GM19238 (cell line): ENCODE data around the gene CYTH3.
"Not testable (repeated sequence)": the region's sequence is repeated elsewhere in the genome, so short reads cannot be mapped to it uniquely, and the experiment has no call there.

Experiments used
- DNase-seq: peaks from one replicate; pipeline ENCODE4 v3.0.0; 2011; ENCODE audit warnings: low spot score; ENCODE audit not compliant: insufficient read length

CYTH3 gene

DNA sequence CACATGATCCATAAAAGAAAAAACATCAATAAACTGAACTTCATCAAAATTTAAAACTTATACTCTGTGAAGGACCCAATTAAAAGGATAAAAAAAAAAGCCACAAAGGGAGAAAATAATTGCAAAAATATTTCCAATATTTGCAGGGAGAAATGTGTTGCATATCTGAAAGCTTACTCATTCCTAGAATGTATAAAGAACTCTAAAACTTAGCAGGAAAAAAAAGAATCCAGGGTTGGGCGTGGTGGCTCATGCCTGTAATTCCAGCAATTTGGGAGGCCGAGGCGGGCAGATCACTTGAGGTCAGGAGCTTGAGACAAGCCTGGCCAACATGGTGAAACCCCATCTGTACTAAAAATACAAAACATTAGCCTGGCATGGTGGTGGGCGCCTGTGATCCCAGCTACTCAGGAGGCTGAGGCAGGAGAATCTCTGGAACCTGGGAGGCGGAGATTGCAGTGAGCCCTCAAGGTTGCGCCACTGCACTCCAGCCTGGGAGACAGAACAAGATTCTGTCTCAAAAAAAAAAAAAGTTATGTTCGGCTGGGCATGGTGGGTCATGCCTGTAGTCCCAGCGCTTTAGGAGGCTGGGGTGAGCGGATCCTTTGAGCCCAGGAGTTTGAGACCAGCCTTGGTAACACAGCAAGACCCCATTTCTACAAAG lies 11.1 kb upstream of the CYTH3 start:
- not testable (repeated sequence) for DNase-seq

DNA sequence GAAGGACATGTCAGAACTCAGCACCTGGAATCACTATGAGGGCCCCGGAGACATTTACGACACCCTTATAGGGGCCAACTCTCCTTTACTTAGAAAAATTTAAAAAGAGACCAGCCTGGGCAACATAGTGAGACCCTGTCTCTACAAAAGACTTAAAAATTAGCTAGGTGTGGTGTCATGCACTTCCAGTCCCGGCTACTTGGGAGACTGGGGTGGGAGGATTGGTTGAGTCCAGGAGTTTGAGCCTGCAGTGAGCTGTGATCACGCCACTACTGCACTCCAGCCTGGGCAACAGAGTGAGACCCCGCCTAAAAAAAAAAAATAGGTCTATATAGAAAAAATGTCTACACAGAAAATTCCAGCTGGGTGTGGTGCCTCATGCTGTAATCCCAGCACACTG lies 7.5 kb upstream of the CYTH3 start:
- DNase-seq, result no peak

DNA sequence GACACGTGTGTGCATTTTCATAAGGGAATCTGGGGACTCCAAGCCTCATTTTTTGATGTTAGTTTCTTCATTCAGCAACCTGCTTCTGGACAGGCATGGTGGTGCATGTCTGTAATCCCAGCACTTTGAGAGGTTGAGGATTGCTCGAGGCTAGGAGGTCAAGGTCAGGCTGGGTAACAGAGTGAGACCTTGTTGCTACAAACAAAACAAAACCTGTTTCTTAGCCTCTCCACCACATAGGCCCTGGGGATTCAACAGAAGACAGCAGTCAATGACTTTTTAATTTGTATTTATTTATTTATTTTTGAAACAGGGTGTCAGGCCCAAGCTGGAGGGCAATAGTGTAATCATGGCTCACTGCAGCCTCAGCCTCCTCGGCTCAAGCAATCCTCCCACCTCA lies 6.9 kb upstream of the CYTH3 start:
- no peak for DNase-seq

DNA sequence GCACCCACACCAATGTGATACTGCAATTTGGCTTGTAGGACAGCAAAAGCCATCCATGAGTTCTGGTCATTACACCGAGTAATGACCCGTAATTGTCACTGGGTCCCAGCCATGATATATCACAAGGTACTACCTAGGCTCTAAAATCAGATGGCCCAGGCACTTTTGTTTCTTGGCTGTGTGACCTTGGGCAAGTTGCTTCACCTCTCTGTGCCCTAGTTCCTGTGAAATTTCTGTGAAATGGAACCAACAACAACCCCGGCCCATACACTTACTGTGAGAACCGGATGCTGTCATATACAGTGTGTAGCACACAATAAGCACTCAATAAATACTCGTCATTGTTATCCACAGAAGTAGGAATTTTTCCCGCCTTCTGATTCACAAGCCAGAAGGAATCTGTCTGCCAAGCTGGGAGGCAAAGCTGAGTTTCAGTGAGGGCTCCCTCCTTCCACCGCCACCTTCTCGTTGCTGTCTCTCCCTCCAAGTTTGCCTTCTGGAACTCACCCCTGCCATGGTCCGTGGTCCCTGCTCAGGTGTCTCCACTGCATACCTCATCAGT lies 6.4 kb upstream of the CYTH3 start:
- no peak for DNase-seq

DNA sequence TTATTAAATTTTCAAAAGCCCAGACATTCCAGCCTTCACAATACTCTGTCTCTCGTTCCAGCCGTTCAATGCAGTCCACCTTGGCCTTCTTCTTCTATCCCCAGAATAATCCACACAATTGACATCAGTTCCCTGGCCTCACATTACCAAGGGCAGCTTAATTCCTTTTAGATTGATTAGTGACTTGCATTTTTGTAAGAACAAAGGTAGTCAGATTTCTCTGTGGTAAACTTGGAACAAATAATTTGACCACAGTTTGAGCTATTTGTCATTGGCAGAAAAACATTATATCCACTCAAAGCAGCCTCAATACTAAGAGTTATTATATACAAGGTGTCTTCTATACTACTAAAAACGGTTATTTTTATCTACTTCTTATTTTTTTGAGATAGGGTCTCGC lies 5.1 kb upstream of the CYTH3 start:
- DNase-seq, result no peak

DNA sequence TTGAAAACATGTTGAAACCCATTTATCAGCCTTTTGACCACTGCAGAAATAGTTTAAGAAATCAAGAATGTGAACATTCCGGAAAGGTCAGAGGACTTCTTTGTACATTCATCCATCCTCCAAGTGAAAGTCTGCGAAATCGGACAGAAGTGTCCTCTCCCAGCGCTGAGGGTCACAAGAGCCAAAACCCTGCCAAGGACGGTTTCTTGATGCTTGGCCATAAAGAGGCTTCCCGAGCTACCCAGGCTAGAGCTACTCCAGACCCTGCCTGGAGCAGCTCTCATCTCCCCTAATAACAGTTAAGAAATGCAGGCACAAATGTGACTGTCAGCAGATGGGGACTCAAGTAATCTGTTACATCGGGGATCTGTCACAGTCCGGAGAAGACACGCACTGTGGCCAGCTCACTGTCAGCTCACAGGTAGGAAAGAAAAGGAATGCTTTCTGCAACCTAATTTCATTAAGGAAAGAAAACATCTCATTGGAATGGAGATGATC lies 4.5 kb upstream of the CYTH3 start:
- DNase-seq, result no peak

DNA sequence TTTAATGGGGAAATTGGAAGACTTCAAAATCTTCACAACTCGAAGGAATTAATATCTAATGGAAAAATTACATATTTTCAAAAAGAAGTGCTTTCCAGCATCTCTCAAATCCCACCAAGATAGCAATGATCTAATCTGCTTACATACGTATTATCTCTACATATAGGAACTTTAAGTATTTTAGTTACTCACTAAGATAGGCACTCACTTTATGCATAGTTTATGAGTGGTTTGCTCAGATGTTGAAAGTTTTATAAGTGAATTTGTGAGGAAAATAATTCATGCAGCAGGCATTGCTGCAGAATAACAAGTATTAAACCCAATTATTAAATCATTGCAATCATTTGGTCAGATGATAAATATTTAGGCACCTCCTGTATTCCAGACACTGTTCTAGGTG lies 2.3 kb upstream of the CYTH3 start:
- no peak for DNase-seq

DNA sequence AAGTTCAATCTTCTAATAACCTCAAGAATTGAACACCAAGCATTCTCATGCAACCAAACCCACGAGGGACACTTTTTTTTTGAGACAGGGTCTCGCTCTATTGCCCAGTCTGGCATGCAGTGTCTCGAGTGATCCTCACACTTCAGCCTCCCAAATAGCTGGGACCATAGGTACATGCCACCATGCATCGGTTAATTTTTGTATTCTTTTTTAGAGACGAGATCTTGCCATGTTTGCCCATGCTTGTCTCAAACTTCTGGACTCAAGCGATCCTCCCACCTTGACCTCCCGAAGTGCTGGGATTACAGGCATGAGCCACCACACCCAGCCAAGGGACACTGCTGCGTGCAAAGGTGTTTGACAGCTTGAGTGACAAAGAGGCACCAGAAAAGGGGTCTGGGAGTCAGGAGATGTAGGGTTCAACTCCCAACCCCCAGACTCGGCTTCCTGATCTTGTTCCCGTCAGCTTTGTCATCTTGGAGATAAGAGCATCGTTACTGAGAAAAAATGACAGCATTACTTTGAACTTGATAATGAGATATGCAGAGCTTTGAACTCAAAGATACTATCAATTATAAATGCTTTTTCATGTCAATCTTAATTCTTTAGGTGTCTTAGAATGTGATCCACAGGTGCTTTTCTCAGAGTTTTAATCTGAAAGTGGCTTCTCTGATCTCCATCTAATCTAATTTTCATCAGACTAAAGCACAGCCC lies 1.6 kb upstream of the CYTH3 start:
- no peak for DNase-seq

DNA sequence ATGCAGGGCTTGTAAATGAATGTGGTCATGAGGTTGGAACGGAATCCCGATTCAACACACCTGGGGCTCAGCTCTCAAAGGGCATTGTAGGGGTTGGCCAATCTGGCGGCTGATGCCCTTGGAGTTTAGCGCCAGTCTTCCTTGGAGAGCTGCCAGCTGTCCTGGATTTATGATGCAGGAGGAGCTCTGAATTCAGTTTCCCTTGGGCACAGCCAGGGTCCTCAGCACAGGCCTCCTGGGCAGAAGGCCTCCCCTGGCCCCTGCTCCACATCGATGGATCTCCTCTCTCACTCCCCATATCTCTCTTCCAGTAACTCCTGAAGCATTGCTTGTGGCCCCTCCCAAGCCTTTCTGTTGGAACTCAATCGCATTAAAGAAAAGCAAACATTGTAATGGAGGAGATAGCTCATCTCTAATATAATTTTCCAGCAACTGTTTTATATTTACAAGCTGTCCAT lies 985 bp upstream of the CYTH3 start:
- DNase-seq, result no peak

DNA sequence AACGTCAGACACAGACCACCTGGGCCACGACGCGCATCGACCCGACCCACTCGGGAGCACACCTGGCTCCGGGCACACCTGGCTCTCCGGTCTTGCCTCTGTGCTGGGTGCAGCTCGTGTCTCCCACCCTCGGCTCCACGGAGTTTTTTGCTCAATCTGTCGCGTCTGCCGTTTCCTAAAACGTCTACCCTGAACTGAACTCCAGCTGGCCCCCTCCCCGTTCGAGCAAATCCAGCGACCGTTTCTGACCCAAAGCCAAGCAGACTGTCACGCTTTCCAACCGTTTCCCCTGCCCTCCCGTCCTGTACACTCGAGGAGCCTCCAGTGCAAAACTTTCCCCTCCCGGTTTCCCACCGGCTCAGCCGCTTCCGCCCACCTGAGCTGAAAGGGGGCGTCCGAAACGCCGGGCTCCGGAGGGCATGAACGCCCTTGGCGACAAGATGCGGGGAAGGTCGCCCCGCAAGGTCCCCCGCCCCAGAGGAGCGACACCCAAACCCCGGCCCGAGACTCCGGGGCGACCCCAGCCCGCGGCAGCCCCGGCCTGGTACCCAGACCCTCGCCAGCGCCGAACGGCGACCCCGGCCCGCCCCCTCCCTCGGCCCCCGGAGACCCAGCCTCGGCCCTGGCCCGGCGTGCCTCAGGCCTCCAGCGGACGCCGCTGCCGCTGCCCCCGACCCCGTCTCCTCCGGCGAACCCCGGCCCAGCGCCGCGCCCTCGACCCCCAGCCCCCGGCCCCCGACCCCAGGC lies 557 bp downstream of the CYTH3 start:
- peak; percentile 24 for DNase-seq

DNA sequence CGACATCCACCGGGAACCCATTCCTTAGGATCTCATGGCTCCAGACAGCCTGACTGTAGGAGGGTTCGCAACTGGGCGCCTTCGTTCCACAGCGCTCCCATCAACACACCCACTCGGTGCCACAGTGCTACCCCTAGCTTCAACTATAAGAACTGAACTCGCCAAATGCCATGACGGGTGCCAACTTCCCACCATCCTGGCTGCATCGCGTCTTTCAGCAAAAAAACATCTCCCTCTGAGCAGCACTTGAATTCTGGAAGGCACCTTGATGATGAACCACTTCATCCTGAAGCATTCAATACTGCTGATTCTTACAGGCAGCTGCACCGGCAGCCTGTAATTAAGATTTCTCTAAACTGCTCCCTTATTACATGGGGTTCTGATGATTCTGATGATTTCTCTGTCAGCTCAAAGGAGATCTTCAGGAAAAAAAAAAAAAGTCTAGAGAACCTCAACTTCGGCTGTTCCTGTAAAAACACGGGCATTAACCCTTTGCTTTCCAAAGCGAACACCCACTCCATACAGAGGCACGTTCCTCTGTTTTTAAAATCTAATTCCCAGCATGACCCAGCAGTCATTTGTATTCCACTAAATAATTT lies 1.3 kb downstream of the CYTH3 start:
- DNase-seq, result no peak

DNA sequence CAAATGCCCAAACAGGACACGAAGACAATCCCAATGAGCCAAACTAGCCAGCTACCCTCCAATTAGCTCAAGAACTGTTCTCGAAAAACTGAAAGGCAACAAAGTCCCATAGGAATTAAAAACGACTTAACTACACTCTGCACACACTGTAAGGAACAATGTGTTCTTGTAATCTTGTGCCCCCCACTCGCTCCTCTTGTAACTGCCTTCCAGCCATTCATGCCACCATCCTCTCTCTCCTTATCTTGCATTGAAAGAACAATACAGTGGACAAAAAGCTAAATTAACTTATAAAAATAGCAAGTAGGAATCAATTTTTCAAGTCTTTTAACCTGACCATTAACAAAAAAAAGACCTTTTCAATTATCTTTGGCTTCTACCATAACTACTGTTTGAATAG lies 2.9 kb downstream of the CYTH3 start:
- no peak for DNase-seq

DNA sequence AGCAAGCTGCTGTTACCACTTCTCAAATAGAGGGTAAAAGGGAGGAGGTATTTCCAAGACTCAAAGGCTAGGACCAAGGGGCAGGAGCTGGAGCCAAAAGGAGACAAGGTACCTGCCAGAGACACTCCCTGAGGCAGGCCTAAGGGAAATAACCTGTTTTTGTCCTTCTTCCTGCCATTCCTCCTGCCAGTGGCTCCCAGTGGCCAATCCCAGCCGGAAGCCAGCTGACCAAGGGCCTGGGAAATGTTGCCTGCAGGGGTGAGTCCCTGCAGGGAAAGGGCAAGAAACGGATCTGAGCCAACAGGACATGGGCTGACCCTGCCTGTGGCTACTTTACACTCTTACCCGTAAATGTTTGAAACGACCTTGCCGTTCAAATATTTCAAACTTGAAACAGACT lies 3.5 kb downstream of the CYTH3 start:
- DNase-seq, result no peak

DNA sequence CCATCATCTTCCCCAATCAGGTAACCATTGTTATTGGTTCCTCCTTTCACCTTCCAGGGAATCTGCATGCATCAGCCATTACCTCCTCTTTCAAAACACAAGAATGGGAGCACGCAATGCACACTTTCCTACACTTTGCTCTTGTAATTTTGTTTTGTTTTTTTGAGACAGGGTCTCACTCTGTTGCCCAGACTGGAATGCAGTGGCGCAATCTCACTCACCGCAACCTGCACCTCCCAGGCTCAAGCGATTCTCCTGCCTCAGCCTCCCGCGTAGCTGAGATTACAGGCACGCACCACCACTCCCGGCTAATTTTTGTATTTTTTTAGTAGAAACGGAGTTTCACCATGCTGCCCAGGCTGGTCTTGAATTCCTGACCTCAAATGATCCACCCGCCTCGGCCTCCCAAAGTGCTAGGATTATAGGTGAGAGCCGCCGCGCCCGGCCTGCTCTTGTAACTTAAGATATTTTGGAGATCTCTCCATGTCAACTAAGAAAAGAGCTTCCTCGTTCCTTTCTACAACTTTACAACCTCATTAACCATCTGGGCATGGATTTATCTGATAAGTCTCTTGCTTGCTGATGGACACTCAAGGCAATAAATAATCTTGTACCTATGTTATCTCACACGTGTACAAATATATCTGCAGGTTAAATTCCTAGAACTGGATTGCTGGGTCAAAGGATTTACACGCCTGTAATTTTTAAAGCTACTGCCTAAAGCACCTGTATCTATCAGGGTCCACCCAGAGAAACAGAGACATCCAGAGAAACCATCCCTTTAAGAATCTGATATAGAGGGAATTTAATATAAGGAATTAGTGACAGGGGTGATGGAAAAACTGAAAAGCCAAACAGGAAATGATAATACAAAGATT lies 4.2 kb downstream of the CYTH3 start:
- DNase-seq, result no peak

DNA sequence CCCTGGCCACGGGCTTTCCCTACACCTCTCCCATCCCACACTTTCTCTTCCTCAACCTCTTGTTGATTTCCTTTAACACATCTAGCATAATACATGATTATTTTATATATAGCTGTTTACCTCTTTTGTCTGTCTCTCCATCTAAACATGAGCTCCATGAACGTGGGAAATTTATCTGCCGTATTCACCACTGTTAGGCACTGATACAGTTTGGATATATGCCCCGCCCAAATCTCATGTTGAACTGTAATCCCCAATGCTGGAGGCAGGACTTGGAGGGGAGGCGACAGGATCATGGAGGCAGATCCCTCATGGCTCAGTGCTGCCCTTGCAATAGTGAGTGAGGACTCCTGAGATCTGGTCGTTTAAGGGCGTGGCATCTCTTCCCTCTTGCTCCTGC lies 5.7 kb downstream of the CYTH3 start:
- DNase-seq, result no peak

DNA sequence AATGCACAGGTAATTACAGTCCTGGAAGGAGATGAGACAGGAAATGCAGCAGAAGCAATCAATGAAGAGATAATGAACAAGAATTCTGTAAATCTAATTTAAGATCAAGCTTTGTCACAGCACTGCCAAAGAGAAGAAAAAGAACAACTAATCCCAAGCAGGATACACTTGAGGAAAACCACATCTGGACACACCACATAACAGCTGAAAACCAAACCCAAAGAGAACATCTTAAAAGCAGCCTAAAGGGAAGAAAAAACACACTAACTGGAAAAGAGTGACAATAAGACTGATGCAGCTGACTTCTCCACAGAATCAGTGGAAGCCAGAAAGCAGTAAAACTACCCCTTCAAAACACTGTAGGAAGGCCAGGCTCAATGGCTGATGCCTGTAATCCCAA lies 10.2 kb downstream of the CYTH3 start:
- DNase-seq, result no peak

DNA sequence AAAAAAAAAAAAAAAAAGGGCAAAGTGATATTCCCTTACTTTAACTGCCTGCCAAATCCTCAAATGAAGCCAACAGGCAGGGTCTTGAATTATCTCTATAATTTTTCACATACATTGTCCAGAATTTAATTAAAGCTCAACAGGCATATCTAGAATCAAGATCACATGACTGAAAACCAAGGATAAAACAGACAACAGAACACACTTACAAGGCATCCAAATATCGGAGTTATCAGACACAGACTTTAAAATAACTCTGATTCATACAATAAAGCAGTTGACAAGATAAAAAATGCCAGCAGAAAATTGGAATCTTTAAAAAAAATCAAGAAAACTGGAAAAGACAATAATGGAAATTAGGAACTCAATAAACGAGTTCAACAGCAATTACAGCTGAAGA lies 10.7 kb downstream of the CYTH3 start:
- no peak for DNase-seq

DNA sequence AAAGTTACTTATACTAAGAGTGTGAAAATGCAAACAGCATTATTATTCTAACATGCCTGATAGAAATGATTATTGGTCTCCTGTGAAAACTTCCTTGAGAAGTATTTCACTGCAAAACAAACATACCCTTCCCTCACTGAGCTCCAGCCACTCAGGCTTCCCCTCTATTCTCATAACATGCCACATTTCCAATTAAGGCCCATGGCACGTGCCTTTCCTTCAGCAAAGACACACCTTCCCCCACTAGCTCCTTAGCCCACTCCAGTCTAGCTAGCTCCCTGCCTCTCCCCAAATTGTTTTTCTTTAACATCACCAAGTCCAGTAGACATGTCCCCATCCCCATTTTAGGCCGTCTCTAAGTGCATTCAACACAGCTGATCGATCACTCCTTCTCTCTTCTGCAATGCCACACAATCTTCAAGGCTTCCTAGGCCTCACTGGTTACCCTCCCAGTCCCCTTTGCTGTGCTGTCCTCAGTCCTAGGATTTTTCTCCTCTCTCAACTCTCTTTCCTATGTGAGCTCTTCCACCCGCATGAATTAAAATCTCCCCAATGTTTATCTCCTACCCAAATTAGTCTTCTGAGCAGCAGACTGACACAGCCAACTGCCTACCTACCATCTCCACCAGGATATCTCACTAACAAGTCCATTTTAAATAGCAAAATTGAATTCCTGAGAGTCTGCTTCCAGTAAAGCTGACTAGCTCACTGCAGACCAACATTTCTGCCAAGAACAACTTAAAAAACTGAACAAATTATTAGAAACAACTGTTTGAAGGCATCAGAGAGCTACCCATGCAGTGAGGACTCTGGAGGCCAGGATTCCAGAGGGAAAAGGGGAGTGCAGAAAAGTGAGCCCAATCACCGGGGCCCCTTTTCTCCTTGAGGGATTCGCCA lies 11.9 kb downstream of the CYTH3 start:
- DNase-seq, result no peak

DNA sequence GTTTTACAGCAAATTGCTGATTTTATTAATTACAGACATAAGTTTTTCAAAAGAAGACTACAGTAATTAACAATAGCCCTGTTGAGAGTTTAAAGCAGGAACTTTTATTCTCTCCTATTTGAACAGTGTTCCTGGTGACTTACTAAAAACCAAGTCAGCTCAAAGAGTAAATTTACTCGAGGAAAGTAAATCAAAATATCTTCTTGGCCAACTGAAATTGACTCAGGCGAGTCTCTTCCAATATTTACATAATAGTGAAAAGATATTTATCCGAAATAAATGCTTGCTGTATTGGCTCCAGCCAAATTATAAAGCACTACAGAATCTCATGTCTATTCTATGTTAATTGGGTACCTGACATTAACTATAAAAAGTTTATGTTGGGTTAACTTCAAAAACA lies 13.2 kb downstream of the CYTH3 start:
- DNase-seq, result no peak
